GM19023 (cell line): ENCODE data around the gene DSP.

Experiments
- ATAC-seq: cut with Tn5 transposase; IDR thresholded peaks from one replicate; pipeline ENCODE4 v1.9.1; 2021; ENCODE audit warnings: mild to moderate bottlenecking, moderate library complexity; ENCODE audit not compliant: unreplicated experiment

Gene DSP

DNA sequence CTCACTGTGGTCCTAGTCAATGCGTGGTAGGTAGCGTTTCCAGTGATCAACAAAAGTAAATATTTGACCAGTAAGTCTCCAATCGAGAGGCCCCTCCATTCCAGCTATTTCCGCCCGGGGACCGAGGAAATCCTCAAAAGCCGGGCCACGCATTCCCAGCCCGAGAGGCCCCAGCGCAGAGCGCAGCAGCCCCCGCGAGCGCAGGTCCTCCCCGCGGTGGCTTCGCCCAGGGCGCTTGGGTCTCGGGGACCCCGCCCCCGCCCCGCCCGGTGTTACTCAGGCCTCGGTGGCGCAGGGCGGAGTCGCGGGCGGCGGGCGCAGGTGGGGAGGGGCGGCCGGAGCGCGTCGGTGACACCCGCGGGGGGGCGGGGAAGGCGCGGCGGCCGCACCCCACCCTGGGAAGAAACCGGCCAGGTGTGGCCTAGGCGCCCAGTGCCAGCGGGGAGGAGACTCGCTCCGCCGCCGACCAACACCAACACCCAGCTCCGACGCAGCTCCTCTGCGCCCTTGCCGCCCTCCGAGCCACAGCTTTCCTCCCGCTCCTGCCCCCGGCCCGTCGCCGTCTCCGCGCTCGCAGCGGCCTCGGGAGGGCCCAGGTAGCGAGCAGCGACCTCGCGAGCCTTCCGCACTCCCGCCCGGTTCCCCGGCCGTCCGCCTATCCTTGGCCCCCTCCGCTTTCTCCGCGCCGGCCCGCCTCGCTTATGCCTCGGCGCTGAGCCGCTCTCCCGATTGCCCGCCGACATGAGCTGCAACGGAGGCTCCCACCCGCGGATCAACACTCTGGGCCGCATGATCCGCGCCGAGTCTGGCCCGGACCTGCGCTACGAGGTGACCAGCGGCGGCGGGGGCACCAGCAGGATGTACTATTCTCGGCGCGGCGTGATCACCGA is at the start of gene DSP:
Gene DSP, plus strand, starts transcription at position 497 of the 890 bp plus-strand sequence. Its CDS starts 245 bp downstream, at position 742.
- no peak for ATAC-seq

- ATAC-seq, result no peak
Observed at GRCh38 chr6:7493866-7494265, 47.6 kb upstream of the DSP start.

- no peak for ATAC-seq
Observed at GRCh38 chr6:7494638-7495037, 46.8 kb upstream of the DSP start.

DNA sequence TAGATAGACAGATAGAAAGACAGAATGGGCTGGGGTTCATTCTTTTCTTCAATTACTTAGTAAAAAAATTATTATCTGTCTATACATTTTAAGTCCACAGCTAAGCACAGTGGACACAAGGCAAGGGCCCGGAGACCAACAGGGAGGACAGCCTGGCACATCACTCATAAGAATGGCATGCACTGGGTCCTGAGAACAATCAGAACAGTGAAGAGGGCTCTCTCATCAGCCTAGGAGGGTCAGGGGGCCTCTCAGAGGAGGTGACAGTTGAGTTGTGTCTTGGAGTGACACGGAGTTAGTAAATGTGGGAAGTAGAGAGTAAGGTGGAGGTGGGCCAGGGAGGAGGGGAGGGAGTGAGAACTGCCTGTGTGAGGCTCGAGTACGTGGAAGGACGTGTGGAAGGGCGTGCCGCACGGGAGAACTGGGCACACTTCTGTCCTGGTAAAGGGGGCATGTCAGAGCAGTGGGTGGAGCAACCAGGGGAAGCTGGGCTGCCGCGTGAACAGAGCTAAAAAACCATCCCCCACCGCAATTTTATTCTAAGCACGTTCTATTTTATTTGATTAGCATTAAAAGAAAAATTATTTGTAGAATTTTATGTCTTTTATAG is 45.1 kb upstream of the DSP start:
- no peak for ATAC-seq

DNA sequence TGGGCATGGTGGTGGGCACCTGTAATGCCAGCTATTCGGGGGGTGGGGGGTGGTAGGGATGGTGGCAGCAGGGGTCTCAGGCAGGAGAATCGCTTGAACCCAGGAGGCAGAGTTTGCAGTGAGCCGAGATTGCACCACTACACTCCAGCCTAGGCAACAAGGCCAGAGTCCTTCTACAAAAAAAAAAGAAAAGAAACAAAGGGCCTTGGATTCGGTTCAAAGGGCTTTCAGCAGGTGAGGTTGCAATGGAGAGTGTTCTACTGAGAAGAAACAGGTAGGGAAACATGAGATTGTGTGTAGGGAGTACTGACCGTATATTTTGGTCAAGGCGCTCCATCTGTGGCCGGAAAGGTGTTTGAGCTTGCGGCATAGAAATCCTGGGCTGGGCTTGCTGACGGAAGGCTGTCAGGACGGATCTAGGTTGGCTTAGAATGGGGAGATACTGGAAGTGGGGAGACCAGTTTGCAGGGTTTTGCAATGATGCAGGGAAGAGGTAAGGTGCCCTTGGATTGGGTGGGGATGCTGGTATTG is 40.7 kb upstream of the DSP start:
- ATAC-seq, result no peak

DNA sequence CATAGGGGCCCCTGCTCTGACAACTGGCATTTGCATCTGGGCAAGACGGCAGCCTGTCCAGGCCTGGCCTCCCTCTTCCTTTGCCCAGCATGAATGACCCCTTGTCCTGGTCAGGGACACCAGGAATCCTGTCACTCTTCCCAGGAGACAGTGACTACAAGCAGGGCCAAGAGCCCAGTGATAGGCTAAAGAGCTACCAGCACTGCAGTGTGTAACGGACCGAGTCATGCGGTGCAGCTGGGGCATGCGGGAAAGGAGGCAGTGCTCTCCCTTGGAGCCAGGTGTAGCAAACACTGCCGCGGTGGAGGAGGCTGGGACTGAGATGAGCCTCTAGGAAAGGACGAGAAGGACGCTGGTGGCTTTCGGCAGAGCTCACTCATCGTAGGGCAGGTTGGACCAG is 38.7 kb upstream of the DSP start:
- no peak for ATAC-seq

DNA sequence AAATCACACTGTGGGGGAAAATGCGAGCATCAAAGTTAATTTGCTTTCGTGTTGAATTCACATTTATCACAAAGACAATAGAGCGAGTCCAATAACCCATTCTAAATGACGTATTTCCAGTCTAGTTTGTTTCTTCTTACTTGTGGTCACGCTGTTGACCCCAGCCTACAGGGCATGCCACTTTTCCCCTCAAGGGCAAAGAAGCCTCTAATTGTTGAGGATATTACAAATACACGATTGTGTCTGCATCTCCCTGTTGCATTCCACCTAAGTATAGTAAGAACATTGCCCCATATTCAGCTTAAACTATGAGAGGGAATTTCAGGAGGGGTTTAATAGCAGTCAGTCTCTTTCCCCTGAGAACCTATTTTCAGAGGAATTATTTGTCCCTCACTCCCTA is 37.4 kb upstream of the DSP start:
- no peak for ATAC-seq

- ATAC-seq, result no peak
Observed at GRCh38 chr6:7505189-7505699, 36.2 kb upstream of the DSP start.

DNA sequence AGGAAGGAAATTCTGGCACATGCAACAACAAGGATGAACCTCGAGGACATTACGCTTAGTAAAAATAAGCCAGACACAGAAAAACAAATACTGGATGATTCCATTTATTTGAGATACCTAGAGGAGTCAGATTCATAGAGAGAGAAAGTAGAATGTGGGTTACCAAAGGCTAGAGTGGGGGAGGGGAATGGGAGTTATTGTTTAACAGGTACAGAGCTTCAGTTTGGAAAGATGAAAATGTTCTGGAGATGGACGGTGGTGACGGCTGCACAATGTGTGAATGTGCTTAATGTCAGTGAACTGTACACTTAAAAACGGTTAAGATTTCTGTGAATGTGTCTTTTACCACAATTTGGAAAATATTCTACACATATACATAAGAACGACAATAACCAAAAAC is 33.9 kb upstream of the DSP start:
- no peak for ATAC-seq

DNA sequence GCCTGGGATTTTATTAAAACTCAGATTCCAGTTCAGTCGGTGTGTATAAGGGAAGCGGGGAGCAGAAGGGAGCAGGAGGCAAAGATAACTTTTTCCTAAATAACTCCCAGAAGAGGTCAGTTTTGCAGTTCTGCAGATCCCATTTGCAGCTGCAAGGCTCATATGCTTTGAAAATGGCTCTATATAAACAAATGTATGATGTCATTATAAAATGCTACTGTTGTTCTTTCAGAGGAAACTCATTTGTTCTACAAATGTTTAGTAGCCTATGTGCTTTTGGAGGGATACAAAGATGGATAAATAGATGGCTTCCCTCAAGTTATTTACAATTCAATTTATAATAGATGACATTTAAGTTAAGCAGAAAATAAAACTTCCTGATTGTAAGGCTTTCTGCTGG is 29.2 kb upstream of the DSP start:
- ATAC-seq, result no peak

GRCh38 chr6:7513529-7513928 is 27.9 kb upstream of the DSP start:
- no peak for ATAC-seq

- no peak for ATAC-seq
Observed at GRCh38 chr6:7515363-7515762, 26.1 kb upstream of the DSP start.

- no peak for ATAC-seq
Observed at GRCh38 chr6:7518877-7519276, 22.6 kb upstream of the DSP start.

- no peak for ATAC-seq
Observed at GRCh38 chr6:7522873-7523272, 18.6 kb upstream of the DSP start.

GRCh38 chr6:7523922-7524321 is 17.5 kb upstream of the DSP start:
- no peak for ATAC-seq

DNA sequence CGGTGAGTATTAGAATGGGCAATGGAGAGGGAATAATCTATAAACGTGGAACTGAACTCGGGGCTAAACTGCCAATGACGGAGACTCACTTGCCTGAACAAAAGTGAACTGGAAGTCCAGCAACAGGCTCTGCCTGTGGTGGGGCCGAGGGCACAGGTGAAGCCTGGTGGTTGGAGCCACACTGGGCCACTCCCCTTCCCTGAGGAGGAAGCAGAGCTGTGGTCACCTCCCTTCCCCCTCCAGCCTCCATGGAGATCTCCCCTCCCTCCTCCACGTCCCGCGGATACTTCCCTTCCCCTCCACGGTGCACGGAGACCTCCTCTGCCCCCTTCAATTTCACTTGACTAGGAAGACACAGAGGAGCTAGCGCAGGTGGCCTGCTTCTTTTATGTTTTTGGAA is 14.7 kb upstream of the DSP start:
- no peak for ATAC-seq

GRCh38 chr6:7528565-7528964 is 12.9 kb upstream of the DSP start:
- no peak for ATAC-seq

GRCh38 chr6:7529141-7529540 is 12.3 kb upstream of the DSP start:
- no peak for ATAC-seq

DNA sequence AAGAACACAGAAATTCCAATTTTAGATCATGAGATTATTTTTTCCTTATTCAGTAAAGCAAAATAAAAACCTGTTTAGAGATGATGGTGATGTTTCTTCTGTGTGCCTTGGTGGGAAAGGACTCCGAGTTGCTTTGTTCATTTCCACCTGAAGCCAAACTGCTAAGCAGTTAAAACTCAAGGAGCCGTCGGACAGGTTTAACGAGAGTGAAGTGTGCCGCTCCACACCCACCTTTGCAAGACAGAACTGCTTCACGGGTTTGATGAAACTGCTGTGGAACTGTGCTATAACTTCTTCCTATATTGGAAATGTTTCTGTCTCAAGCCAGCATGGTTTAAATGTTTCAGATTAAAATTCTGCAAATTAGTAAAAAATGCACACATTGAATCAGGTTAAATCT is 9.2 kb upstream of the DSP start:
- no peak for ATAC-seq

DNA sequence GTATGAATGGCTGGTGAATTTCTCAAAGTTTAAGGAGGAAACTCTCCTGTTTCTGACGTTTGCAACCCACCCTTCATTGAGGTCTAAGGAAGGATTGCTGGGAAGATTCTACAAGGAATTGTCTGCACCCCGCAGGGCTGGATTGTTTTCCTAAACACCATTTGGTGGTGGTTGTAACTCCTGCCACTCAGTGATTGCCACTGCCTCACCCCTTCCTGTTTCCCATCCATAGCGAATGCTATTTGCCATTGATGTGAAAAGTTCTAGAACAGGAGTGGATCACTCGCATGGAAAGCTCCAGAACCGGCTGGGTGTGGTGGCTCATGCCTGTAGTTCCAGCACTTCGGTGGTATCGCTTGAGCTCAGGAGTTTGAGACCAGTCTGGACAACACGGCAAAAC is 8.7 kb upstream of the DSP start:
- ATAC-seq, result no peak

DNA sequence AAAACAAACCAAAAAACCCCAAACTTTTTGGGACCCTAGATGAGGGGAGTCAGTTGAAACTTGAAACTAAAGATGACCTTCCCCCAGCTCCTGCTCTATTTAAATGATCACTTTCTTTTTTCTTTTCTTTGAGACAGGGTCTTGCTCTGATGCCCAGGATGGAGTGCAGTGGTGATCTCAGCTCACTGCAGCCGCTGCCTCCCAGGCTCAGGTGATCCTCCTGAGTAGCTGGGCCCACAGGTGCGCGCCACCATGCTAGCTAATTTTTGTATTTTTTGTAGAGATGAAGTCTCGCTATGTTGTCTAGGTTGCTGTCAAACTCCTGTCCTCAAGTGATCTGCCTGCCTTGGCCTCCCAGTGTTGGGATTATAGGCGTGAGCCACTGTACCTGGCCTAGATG is 7.3 kb upstream of the DSP start:
- ATAC-seq, result no peak

DNA sequence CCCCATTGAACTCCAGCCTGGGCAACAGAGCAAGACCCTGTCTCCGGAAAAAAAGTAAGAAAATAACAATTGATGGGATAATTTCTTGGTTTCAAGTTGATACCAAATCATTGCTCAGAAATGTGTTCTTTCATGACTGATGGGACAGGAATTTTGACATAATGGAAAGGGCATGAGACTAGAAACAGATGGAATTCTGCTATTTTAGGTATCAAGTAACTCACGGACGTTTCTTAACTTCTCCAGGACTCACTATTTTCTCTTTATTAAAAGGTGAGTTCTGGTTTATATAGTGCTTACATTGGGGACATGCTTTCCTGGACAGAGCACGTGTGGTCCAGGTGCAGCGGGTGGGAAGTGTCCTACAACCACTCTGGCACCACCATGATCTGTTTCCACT is 6.0 kb upstream of the DSP start:
- no peak for ATAC-seq
